H7 (cell line): ENCODE data around the gene POLE3. TPM values are rescaled to one million over a fixed set of nuclear protein-coding genes. Genes with fewer than 3 reads are reported as not detected.
"Not testable (repeated sequence)": the region's sequence is repeated elsewhere in the genome, so short reads cannot be mapped to it uniquely, and the experiment has no call there.

Experiments used
- DNase-seq: peaks from one replicate; pipeline ENCODE4 v3.0.0; 2012
- H3K27me3 ChIP-seq: 2 replicates; pipeline ENCODE4 v1.6.0; 2011; ENCODE audit warnings: mild to moderate bottlenecking, low read length; ENCODE audit not compliant: control insufficient read depth, insufficient read depth
- H3K36me3 ChIP-seq: replicated peaks from 2 replicates; pipeline ENCODE4 v1.5.1; 2011; ENCODE audit warnings: low read length; ENCODE audit not compliant: control insufficient read depth, insufficient read depth
- H3K4me3 ChIP-seq: 2 replicates; pipeline ENCODE4 v1.5.1; 2011; ENCODE audit warnings: low read depth, mild to moderate bottlenecking, control low read depth, low read length, moderate library complexity; ENCODE audit not compliant: insufficient read depth
- total RNA-seq: library from RNA; depleted of rRNA; stranded (reverse); fragments of >200 nt; shearing (Covaris generic); gene quantifications from 2 replicates; pipeline ENCODE4 v1.2.3, GENCODE V29; 2014

The POLE3 gene
- total RNA-seq, 1 experiment from 2014 or later, result 61.2 TPM

GRCh38 chr9:113421726-113422125 lies 11.3 kb upstream of the POLE3 start:
- no peak overlapping the region for H3K4me3 ChIP-seq
- H3K27me3 ChIP-seq, result no peaks in the 10 kb centered on the region
- DNase-seq, result no peak
- no peaks in the 10 kb centered on the region for H3K36me3 ChIP-seq

GRCh38 chr9:113417370-113417769 lies 6.9 kb upstream of the POLE3 start:
- H3K27me3 ChIP-seq, result no peaks in the 10 kb centered on the region
- DNase-seq, result no peak
- H3K36me3 ChIP-seq, result no peaks in the 10 kb centered on the region
- H3K4me3 ChIP-seq, result no peak overlapping the region

GRCh38 chr9:113416149-113416721 lies 5.8 kb upstream of the POLE3 start:
- no peak for DNase-seq
- no peaks in the 10 kb centered on the region for H3K36me3 ChIP-seq
- no peaks in the 10 kb centered on the region for H3K27me3 ChIP-seq

GRCh38 chr9:113409883-113410206 lies 630 bp downstream of the POLE3 start:
- Histone ChIP-seq H3K27me3 (no peaks in the 10 kb centered on the region), H3K36me3 (peaks cover 13% of the 10 kb centered on the region), H3K4me3 (peak overlapping the region; percentile 93)
- no peak for DNase-seq

More at GRCh38 chr9:113416149-113416721, 5.8 kb upstream of the POLE3 start:
- no peak overlapping the region for H3K4me3 ChIP-seq

- peaks cover 13% of the 10 kb centered on the region for H3K36me3 ChIP-seq
- H3K4me3 ChIP-seq, result peak overlapping the region; percentile 93
- no peak for DNase-seq
- no peaks in the 10 kb centered on the region for H3K27me3 ChIP-seq
Observed at GRCh38 chr9:113409481-113409880, 994 bp downstream of the POLE3 start.

- peaks cover 13% of the 10 kb centered on the region for H3K36me3 ChIP-seq
- H3K27me3 ChIP-seq, H3K4me3 ChIP-seq: not testable (repeated sequence)
- peak; percentile 65 for DNase-seq
Observed at GRCh38 chr9:113406873-113407511, 3.5 kb downstream of the POLE3 start.

GRCh38 chr9:113406353-113406752 lies 4.1 kb downstream of the POLE3 start:
- H3K27me3 ChIP-seq, H3K4me3 ChIP-seq, DNase-seq: not testable (repeated sequence)
- H3K36me3 ChIP-seq, result peaks cover 13% of the 10 kb centered on the region

GRCh38 chr9:113403646-113404045 lies 6.8 kb downstream of the POLE3 start:
- Histone ChIP-seq H3K27me3 (no peaks in the 10 kb centered on the region), H3K4me3 (no peak overlapping the region), H3K36me3 (peaks cover 12% of the 10 kb centered on the region)
- no peak for DNase-seq

GRCh38 chr9:113401027-113401792 lies 9.3 kb downstream of the POLE3 start, which contains the start of gene ALAD:
Gene ALAD (minus strand): TSS chr9:113401284. CDS start chr9:113393559, 7,725 bp downstream.
- no peaks in the 10 kb centered on the region for H3K27me3 ChIP-seq
- H3K36me3 ChIP-seq, result no peaks in the 10 kb centered on the region
- peak within 1 kb of the TSS; percentile 94 for H3K4me3 ChIP-seq
- peak; percentile 100 for DNase-seq

GRCh38 chr9:113399646-113400200 lies 10.8 kb downstream of the POLE3 start:
- Histone ChIP-seq H3K36me3 (no peaks in the 10 kb centered on the region), H3K4me3 (no peak overlapping the region; the same call in 1 of the 2 replicates), H3K27me3 (no peaks in the 10 kb centered on the region)
- DNase-seq, result no peak

GRCh38 chr9:113398796-113399195 lies 11.7 kb downstream of the POLE3 start:
- no peak for DNase-seq

GRCh38 chr9:113397203-113397631 lies 13.3 kb downstream of the POLE3 start:
- Histone ChIP-seq H3K4me3 (no peak overlapping the region), H3K27me3 (no peaks in the 10 kb centered on the region), H3K36me3 (no peaks in the 10 kb centered on the region)
- peak; percentile 31 for DNase-seq

More at GRCh38 chr9:113398796-113399195, 11.7 kb downstream of the POLE3 start:
- Histone ChIP-seq H3K27me3 (no peaks in the 10 kb centered on the region), H3K36me3 (no peaks in the 10 kb centered on the region), H3K4me3 (no peak overlapping the region)

- H3K36me3 ChIP-seq, result peaks cover 2% of the 10 kb centered on the region; the same call in 1 of the 2 replicates
Observed at GRCh38 chr9:113395000-113395861, 15.2 kb downstream of the POLE3 start.

GRCh38 chr9:113393281-113393680 lies 17.2 kb downstream of the POLE3 start:
- Histone ChIP-seq H3K27me3 (no peaks in the 10 kb centered on the region), H3K4me3 (no peak overlapping the region), H3K36me3 (peaks cover 3% of the 10 kb centered on the region)
- no peak for DNase-seq

More at GRCh38 chr9:113395000-113395861, 15.2 kb downstream of the POLE3 start:
- Histone ChIP-seq H3K27me3 (no peaks in the 10 kb centered on the region), H3K4me3 (no peak overlapping the region)
- no peak for DNase-seq
